Activated CD4-positive, alpha-beta T cell treated with anti-CD3 and anti-CD28 coated beads, Interleukin-2, Interleukin-4, amounts not matched to agents 100 ng/mL and 50 ng/mL, durations not matched to agents 16 hours and 8 hours (primary cell): ENCODE measurements around the gene TSC22D2.

ENCODE experiments used
- DNase-seq: peaks from one replicate; pipeline ENCODE4 v3.0.0-alpha.2; 2020; ENCODE audit warnings: low spot score

Gene TSC22D2

GRCh38 chr3:150408221-150409124, at the start of gene TSC22D2:
TSS of gene TSC22D2 (plus strand) at chr3:150408298. CDS start at chr3:150409351, 1,053 bp downstream.
- DNase-seq = peak; percentile 93

GRCh38 chr3:150359381-150359780, 48.7 kb upstream of the TSC22D2 start:
- no peak for DNase-seq

GRCh38 chr3:150360966-150361365, 47.1 kb upstream of the TSC22D2 start:
- no peak for DNase-seq

GRCh38 chr3:150362515-150363302, 45.4 kb upstream of the TSC22D2 start:
- no peak for DNase-seq

- no peak for DNase-seq
Observed at GRCh38 chr3:150363420-150363819, 44.7 kb upstream of the TSC22D2 start.

- DNase-seq = peak; percentile 16
Observed at GRCh38 chr3:150365132-150365604, 42.9 kb upstream of the TSC22D2 start.

- no peak for DNase-seq
Observed at GRCh38 chr3:150367757-150368156, 40.3 kb upstream of the TSC22D2 start.

GRCh38 chr3:150370122-150370602, 37.9 kb upstream of the TSC22D2 start:
- no peak for DNase-seq

- DNase-seq = no peak
Observed at GRCh38 chr3:150370999-150371398, 37.1 kb upstream of the TSC22D2 start.

GRCh38 chr3:150371741-150372254, 36.3 kb upstream of the TSC22D2 start:
- DNase-seq = no peak

- no peak for DNase-seq
Observed at GRCh38 chr3:150372320-150372719, 35.8 kb upstream of the TSC22D2 start.

- DNase-seq = no peak
Observed at GRCh38 chr3:150372722-150373121, 35.4 kb upstream of the TSC22D2 start.

GRCh38 chr3:150373234-150373875, 34.7 kb upstream of the TSC22D2 start:
- DNase-seq = no peak

- no peak for DNase-seq
Observed at GRCh38 chr3:150374975-150375374, 33.1 kb upstream of the TSC22D2 start.

- DNase-seq = no peak
Observed at GRCh38 chr3:150376001-150376848, 31.9 kb upstream of the TSC22D2 start.

GRCh38 chr3:150377601-150378300, 30.3 kb upstream of the TSC22D2 start:
- no peak for DNase-seq

GRCh38 chr3:150378301-150378748, 29.8 kb upstream of the TSC22D2 start:
- no peak for DNase-seq

- DNase-seq = no peak
Observed at GRCh38 chr3:150379469-150379868, 28.6 kb upstream of the TSC22D2 start.

- DNase-seq = peak; percentile 69
Observed at GRCh38 chr3:150384296-150385212, 23.5 kb upstream of the TSC22D2 start.
